Measurements from ENCODE around the gene DGKG.

DGKG gene

GRCh38 chr3:186381424-186382216 is 19.6 kb upstream of the DGKG start:
- H3K4me3 ChIP-seq (ENCODE audit: low read depth, low read length) = no peak overlapping the region
- no peak for DNase-seq (ENCODE audit: low read depth)
- TF ChIP-seq CTCF (IDR thresholded peaks at IDR 0.05; ENCODE audit: low read depth, low read length, missing control alignments) = no peak
- in situ Hi-C loops (cut with HindIII; ENCODE audit: low sequenced_read_pairs) = no loop called here

- no peak overlapping the region for H3K4me3 ChIP-seq (ENCODE audit: low read depth, low read length)
- TF ChIP-seq CTCF (IDR thresholded peaks at IDR 0.05; ENCODE audit: low read depth, low read length, missing control alignments) = no peak
- peak; percentile 60 for DNase-seq (ENCODE audit: low read depth)
- in situ Hi-C loops (cut with HindIII; ENCODE audit: low sequenced_read_pairs) = no loop called here
Measured at GRCh38 chr3:186380622-186381380, 18.8 kb upstream of the DGKG start.

- TF ChIP-seq CTCF (IDR thresholded peaks at IDR 0.05; ENCODE audit: low read depth, low read length, missing control alignments) = no peak
- no peak for DNase-seq (ENCODE audit: low read depth)
- no peak overlapping the region for H3K4me3 ChIP-seq (ENCODE audit: low read depth, low read length)
- in situ Hi-C loops (cut with HindIII; ENCODE audit: low sequenced_read_pairs) = no loop called here
Measured at GRCh38 chr3:186375443-186375842, 13.4 kb upstream of the DGKG start.

DNA sequence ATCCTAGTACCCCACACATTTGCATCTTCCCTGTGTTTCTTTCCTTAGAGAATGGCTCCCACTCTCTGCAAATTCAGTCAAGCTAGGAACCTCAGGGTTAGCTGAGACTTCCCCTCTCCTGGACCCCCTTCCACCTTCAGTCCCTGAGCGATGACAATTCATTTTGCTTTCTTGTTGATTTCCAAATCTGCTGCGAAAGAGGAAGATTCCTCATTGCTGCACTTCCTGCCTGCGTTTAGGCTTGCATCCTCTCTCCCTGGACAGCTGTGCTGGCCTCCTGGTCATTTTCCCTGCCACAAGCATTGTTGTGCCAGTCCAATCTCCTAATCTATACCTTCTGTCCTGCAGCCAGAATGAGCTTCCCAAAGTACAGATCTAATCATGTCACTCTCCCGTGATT is 12.3 kb upstream of the DGKG start:
- TF ChIP-seq CTCF (IDR thresholded peaks at IDR 0.05; ENCODE audit: low read depth, low read length, missing control alignments) = no peak
- no peak for DNase-seq (ENCODE audit: low read depth)
- in situ Hi-C loops (cut with HindIII; ENCODE audit: low sequenced_read_pairs) = no loop called here
- no peak overlapping the region for H3K4me3 ChIP-seq (ENCODE audit: low read depth, low read length)

DNA sequence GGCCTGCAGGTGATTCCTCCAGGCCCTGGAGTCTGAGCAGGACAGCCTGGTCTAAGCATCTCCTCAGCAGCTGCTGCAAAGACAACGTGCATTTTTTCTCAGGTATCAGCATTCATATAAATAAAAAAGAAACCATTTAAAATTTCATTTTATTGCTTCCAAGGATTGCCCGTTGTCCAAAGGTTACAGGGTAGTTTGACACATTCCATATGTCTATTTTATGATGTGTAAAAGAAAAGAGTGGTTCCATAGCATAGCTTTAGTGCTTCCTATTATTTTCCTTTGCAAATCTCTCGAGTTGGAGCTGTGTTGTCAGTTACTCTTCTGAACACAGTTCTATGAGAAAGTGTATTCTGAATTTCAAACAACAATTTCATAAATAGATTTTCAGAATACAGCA is 7.2 kb upstream of the DGKG start:
- in situ Hi-C loops (cut with HindIII; ENCODE audit: low sequenced_read_pairs) = loop anchor here (5.0 kb wide), 1 partner anchor 63 kb away; no protein-coding TSS in a partner anchor
- no peak for TF ChIP-seq CTCF (IDR thresholded peaks at IDR 0.05; ENCODE audit: low read depth, low read length, missing control alignments)
- H3K4me3 ChIP-seq (ENCODE audit: low read depth, low read length) = no peak overlapping the region

DNA sequence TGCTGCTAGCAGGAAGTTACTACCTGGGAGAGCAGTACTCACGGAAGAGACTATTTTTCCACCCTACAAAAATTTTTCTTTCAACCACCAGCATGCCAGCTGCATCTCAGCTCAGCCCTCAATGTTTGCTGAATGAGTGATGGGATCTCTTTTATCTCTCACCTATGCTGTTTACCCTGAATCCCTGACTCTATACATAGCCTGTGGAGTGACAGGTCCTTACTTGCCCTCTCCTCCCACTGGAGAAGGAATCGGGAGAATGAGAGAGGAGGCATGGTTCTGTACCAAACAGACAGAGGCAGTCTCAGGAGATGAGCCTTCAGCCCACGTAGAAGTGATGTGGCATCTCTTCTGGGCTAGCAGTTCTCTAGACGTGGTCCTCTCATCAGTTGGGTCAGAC is 6.7 kb upstream of the DGKG start:
- no peak for TF ChIP-seq CTCF (IDR thresholded peaks at IDR 0.05; ENCODE audit: low read depth, low read length, missing control alignments)

More for the DNA sequence above, 7.2 kb upstream of the DGKG start:
- no peak for DNase-seq (ENCODE audit: low read depth)

More for the DNA sequence above, 6.7 kb upstream of the DGKG start:
- no peak for DNase-seq (ENCODE audit: low read depth)
- no peak overlapping the region for H3K4me3 ChIP-seq (ENCODE audit: low read depth, low read length)
- in situ Hi-C loops (cut with HindIII; ENCODE audit: low sequenced_read_pairs) = loop anchor here (5.0 kb wide), 1 partner anchor 64 kb away; no protein-coding TSS in a partner anchor

All from astrocyte of the cerebellum (primary cell).